PFSK-1 (cell line): Measurements from ENCODE around the gene MAGEC3.

Source experiments
- POLR2AphosphoS5 ChIP-seq: IDR thresholded peaks from 2 replicates; pipeline ENCODE4 v1.6.1; 2012; ENCODE audit warnings: low read depth, mild to moderate bottlenecking, control low read depth, low read length, moderate library complexity
- TAF1 ChIP-seq: IDR thresholded peaks from 2 replicates; pipeline ENCODE4 v1.6.1; 2012; ENCODE audit warnings: low read length, control low read depth, borderline replicate concordance; ENCODE audit not compliant: insufficient read depth

GRCh38 chrX:141839856-141840255 is 1.7 kb downstream of the MAGEC3 start:
- TF ChIP-seq TAF1: no peak
- TF ChIP-seq POLR2AphosphoS5: no peak
